GM19452 (cell line): ENCODE data around the gene POLR1D.

ENCODE experiments used
- ATAC-seq: cut with Tn5 transposase; IDR thresholded peaks from one replicate; pipeline ENCODE4 v1.9.1; 2021; ENCODE audit not compliant: unreplicated experiment

Gene POLR1D

DNA sequence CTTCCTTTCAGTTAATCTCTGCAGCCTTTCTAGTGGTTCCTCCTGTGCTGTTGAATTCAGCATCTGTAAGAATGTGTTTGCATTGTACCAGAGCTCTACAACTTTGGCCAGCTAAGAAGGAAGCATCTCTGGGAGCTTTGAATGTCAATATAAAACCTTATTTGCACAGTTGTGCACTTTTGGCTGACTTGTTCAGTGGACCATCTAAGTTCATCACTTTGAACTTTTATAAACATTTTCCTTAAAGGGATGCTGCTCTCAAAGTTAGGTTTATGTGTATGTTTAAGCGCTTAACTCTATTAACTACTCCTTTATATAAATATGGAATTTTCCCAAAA lies 15.6 kb downstream of the POLR1D start:
- ATAC-seq = no peak

DNA sequence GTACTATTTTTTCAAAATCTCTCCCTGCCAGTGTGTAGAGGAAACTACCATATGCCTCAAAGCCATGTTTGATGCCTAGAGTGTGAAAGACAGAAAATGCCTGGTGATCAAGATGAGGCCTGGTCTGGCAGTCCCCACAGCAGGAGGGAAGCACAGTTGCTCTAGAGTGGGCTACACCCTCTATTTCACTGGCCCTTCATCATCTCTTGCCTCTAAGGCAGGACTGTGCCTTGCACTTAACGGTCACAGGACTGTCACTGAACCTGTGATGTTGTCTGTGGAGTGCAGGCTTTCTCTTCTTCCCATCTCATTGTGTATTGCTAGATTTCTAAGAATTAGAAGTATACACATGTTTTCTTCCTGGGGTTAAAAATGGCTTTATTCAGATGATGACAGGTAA lies 16.3 kb downstream of the POLR1D start:
- ATAC-seq = no peak

GRCh38 chr13:27638521-27638920 lies 16.8 kb downstream of the POLR1D start:
- ATAC-seq = no peak

DNA sequence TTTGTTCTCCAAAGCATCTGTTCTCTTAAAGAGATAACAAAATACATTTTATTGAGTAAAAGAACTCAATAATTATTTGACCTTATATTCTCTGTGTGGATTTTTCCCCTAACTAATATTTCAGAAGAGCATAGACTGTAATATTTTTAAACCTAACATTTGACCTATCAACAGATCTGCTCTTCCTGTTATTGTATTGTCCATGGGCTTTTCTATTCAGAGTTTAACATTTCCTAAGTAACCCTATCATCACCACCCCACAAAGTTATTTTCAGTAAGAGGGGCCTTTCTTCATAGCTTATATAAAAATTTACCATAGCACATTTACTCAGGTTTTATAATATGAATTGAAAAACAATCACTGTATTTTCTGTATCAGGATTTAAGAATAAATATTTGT lies 17.5 kb downstream of the POLR1D start:
- no peak for ATAC-seq

GRCh38 chr13:27641711-27642502 lies 20.2 kb downstream of the POLR1D start:
- ATAC-seq = no peak

DNA sequence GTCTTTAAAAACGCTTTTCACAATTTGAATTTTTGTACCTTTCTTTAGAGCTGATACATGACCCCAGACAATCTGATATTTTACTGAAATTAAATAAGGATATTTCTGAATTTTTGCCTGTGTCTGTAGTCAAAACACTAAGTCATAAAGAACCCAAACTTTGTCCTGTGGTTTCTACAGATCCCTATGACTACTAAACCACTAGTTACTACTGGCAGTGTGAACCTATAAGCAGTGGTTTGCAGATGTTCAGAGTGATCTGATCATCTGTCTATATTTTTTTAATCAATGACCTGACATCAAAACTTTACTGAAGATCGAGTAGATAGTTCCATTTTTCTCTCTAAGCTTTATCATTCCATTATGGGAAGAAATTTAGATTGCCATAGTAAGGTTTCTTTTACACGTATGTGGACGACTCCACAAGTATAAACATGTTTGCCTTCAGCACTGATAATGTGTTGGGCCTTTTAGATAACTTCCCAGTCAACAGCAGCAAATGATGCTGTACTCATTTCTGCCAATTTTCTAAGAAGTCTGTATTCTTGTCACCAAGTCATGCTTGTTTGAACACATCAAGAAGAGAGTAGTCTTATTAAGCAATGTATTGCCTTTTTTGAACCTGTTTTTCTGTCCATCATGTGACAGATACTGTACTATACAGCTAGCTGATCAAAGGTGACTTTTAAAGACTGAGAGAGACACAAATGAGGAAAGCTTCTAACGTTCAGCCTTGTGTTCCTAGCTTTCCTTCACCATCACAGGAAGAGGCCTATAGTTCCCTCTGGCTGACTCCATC lies 21.8 kb downstream of the POLR1D start:
- ATAC-seq = no peak

DNA sequence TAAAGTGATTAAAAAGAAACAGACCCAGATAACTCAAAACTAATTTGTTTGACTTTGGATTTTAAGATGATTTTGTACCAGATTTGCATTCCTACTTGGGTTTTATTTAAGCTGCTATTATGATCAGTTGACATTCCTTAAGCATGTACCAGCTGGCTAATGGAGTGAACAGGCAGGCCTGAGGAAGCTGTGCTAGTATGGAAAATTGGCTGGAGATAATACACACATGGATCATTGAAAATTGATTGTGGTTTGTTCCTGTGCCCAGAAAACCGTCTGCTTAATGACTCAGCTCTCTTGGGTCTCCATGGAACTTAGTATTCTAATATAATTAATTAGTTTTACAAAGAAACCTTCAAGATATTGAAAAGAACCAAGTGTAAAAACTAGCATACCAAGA lies 22.6 kb downstream of the POLR1D start:
- ATAC-seq = no peak

DNA sequence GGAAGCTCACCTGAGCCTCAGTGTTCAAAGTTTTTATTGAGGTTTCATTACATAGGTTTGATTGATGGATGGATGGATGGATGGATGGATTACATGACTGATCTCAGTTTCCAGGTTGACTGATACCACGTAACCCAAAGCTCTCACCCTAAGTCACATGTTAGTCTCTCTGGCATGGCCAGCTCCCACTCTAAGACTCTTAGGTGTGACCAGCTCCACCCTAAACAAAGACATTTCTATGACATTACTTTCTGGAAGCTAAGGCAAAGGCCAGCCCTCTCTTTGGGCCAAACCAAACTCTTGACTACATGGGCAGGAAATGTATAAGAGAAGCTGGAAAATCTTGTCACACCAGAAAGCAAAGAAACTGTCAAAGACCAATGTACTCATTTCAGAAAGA lies 28.6 kb downstream of the POLR1D start:
- no peak for ATAC-seq

DNA sequence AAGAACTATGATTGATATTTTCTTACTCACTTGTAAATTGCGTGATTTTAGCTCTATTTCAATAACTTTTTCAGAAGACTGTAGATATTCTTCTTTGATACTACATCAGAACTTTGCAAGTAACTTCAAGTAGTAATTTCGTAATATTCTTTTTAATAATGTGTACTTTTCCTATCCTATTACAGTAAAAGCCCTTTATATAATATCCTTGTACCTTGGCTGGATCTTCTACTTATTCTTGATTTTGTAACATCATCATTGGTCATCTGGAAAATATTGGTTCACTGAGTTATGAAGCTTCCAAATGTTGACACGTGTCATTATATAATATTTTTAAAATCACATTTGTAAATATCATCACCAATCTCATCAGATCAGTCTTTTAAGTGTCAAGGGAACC lies 32.4 kb downstream of the POLR1D start:
- no peak for ATAC-seq

DNA sequence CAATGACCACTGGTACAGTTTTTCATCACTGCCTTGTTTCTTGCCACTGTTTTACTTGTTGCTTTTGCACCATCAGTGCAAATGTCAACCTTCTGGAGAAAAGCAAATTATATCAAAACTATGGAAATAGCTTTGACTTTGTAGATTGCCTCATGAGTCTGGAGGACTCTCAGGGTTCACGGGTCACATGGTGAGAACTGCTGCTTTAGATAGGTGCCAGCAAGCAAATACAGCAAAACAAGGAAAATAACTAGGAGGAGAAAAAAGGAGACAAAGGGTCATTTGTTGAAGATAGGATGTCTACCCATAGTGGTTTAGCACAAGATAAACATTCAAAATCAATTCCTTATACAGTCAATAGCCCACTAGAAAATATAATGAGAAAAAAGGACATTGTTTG lies 33.1 kb downstream of the POLR1D start:
- ATAC-seq = no peak

GRCh38 chr13:27657724-27658123 lies 36.0 kb downstream of the POLR1D start:
- no peak for ATAC-seq

DNA sequence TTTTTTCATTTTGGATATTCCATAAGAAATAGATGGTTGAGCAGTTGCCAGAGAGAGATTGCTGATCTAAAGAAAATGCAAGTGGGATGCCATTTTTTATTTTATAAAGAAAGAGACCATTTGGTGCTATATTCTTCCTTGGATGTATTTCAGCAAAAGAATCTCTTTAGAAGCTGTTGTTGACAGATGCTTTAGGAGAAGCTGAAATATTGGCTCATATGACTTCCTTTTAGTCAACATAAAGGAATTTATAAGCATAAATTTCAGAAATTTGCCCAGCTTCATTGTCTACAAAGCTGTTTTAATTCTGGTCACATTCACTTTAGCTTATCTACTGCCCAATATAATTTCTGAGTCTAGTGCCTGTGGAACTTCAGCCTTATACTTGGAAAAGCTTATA lies 36.9 kb downstream of the POLR1D start:
- ATAC-seq = no peak

DNA sequence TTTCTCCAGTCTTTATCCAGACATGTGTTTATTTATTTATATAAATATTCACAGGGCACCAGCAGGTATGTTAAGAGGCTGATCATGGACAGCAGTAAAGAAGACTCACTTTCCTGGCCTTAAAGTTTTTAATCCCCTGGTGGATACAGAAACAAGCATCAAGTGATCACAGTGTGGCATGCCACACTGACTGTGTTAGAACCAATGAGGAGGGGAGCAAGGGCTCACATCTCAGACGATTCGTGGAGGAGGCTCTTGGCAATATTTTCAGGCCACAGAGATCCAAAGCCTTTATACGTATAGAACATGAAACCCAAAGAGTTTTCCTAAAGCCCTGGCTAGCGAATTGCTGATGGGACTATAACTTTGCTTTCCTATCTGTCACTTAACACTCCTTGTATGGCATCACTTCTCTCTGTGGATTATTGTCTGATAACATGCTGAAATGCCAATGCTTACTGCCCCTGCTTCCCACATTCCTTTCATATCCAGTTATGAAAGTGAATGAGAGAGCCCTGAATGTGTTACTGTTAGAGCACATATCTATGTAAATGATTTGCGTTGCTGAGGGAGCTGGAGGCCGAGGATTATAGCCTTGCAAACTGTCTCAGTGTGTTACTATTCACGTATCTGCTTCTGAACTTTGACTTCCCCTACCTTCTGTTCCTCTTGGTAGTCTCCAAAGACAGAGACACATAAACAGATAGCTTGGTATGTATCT lies 37.6 kb downstream of the POLR1D start:
- ATAC-seq = no peak

GRCh38 chr13:27660511-27660910 lies 38.8 kb downstream of the POLR1D start:
- no peak for ATAC-seq

DNA sequence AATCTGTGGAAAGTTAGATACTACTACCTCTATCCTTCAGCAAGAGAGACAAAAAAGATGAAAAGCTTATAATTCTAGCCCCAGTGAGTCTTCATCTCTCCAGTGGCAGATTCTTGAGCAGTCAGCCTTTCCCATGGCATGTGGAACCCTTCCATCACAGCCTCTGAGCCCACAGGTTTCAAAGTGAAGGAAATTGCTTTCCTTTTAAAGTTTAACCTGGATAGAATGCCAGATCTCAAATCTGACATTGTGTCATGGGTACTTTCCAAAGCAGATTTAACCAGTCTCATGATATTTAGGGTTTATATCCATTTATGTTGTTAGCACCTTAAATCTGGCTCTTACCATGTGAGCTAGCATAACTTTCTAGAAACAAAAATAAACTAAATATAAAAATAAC lies 39.3 kb downstream of the POLR1D start:
- no peak for ATAC-seq

GRCh38 chr13:27662738-27663470 lies 41.2 kb downstream of the POLR1D start:
- no peak for ATAC-seq

GRCh38 chr13:27663947-27664346 lies 42.3 kb downstream of the POLR1D start:
- no peak for ATAC-seq

DNA sequence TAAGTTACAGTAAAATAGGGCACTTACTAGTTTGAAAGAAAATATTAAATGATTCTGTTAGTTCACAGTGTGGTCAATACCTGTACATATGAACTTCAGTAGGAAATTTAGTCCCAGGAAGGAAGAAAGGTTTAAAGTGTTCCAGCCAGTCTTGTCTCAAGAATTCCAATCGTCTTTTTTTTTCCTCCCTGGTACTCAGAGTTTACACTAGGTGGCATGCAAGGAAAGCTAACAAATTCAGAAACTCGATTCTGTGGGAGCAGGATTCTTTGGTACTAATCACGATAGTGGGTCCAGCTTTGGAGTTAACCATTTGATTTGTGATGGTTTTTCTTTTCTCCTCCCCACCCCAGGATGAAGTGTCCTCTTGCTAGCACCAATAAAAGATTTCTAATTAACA lies 43.6 kb downstream of the POLR1D start:
- ATAC-seq = no peak

DNA sequence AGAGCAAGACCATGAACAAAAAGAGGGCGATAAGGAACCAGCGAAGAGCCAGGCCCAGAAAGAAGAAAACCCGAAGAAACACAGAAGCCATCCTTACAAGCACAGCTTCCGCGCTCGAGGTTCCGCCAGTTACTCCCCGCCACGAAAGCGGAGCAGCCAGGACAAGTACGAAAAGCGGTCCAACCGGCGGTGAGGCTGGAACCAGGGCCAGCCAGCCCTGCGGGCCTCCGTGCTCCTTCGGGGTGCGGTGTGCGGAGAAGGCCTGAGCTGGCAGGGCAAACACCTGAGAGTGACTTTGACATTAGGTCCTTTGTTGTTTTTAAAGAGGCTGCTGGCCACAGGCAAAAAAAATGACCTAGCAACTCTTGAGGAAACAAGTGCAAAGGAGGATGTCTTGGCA lies 44.1 kb downstream of the POLR1D start:
- ATAC-seq = no peak

DNA sequence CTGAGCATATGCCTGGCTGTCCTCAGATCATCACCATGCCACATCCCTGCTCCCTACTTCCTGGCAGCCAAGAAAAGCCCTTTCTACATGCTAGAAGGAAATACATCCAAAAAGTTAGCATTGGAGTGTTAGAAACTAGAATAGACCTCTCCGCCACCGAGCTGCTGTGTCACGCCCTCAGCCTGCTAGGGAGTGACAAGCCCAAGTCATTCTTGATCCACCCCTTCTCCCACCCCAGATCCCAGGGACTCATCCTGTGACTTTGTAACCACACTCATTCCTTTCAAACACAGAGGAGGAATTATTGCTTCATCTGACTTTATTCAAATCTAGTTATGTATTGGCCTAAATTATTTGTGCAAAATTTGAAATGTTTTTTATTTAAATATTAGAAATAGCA lies 45.3 kb downstream of the POLR1D start:
- ATAC-seq = no peak

DNA sequence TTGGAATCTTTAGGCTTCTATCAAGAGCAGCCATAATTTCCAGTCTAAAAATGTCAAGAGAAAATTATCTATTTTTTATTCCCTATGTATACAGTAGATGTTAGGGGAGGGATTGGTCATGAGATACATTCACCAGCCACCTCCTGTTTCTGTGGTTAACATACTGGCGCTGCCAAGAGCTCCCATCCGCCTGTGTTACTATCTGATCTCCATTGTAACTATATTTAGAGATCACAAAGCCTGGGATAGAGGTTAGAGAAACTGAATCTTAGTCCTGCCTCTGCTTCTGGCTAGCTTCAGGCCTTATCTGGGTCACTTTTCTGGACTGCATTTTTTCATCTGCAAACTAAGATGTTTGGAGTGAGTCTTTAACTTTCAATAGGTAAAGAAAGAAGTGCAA lies 46.3 kb downstream of the POLR1D start:
- no peak for ATAC-seq
